Type B pancreatic cell (in vitro differentiated cells): ENCODE data around the gene PRELP. TPM values are rescaled to one million over a fixed set of nuclear protein-coding genes. Genes with fewer than 3 reads are reported as not detected.

ENCODE experiments used
- DNase-seq: peaks from one replicate; pipeline ENCODE4 v3.0.0; 2021; ENCODE audit warnings: mixed read lengths; ENCODE audit not compliant: unreplicated experiment; ENCODE audit errors: extremely low spot score
- H3K27ac Mint-ChIP-seq: 2 replicates; pipeline ENCODE4 v1.8.0; 2021; ENCODE audit warnings: mild to moderate bottlenecking, mixed read lengths
- H3K27me3 Mint-ChIP-seq: 2 replicates; pipeline ENCODE4 v1.8.0; 2021; ENCODE audit warnings: mixed read lengths
- H3K36me3 Mint-ChIP-seq: 2 replicates; pipeline ENCODE4 v1.8.0; 2021; ENCODE audit warnings: mixed read lengths
- H3K4me1 Mint-ChIP-seq: one replicate; pipeline ENCODE4 v1.8.0; 2021; ENCODE audit warnings: mixed read lengths; ENCODE audit not compliant: unreplicated experiment
- H3K4me3 Mint-ChIP-seq: 2 replicates; pipeline ENCODE4 v1.8.0; 2021; ENCODE audit warnings: mild to moderate bottlenecking, mixed read lengths
- H3K9me3 Mint-ChIP-seq: 2 replicates; pipeline ENCODE4 v1.8.0; 2021; ENCODE audit warnings: mixed read lengths
- CTCF ChIP-seq: fragments of 200-600 bp; sonication (generic); conservative IDR thresholded peaks from 2 replicates; pipeline ENCODE4 v1.5.0; 2021; ENCODE audit warnings: antibody characterized with exemption, mild to moderate bottlenecking
- total RNA-seq: library from RNA; stranded (reverse); gene quantifications from 2 replicates; pipeline ENCODE4 v1.2.1, GENCODE V29; 2021; ENCODE audit warnings: low replicate concordance

PRELP gene
- total RNA-seq, 1 donor from 2014 or later: 1.1 TPM

GRCh38 chr1:203518541-203518940 lies 42.9 kb downstream of the PRELP start:
- Mint-ChIP-seq H3K4me1 (peaks cover 82% of the 10 kb centered on the region), H3K36me3 (no peaks in the 10 kb centered on the region), H3K27ac (peak overlapping the region; percentile 77), H3K9me3 (no peaks in the 10 kb centered on the region), H3K27me3 (no peaks in the 10 kb centered on the region), H3K4me3 (peak overlapping the region; percentile 27)
- no peak for TF ChIP-seq CTCF
- DNase-seq: no peak

- no peaks in the 10 kb centered on the region for H3K27me3 Mint-ChIP-seq
- no peaks in the 10 kb centered on the region for H3K36me3 Mint-ChIP-seq
- H3K27ac Mint-ChIP-seq: peak overlapping the region; percentile 77
- no peak for TF ChIP-seq CTCF
- no peaks in the 10 kb centered on the region for H3K9me3 Mint-ChIP-seq
- H3K4me1 Mint-ChIP-seq: peaks cover 82% of the 10 kb centered on the region
- no peak for DNase-seq
- peak overlapping the region; percentile 27 for H3K4me3 Mint-ChIP-seq
Measured at GRCh38 chr1:203519053-203519840, 43.6 kb downstream of the PRELP start.

DNA sequence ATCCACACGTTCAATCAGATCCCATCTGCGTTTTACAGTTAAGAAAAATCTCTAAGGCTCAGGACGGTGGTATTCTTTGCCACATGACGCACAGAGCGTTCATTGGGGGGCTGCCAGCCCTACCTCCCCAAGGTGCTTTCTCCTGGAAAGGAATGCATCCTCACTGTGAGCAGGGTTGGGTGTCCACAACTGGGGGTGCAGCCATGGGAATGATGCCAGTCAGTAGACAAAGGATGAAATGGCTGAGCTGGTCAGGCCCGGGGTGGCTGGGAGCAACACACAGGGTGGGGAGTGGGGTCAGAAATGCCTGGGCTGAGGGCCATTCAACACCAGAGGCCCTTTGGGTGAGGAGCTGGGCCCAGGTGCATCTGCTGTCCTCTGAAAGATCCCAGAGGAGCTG lies 44.3 kb downstream of the PRELP start:
- H3K27me3 Mint-ChIP-seq: no peaks in the 10 kb centered on the region
- H3K27ac Mint-ChIP-seq: peak overlapping the region; percentile 77
- H3K36me3 Mint-ChIP-seq: no peaks in the 10 kb centered on the region
- TF ChIP-seq CTCF: no peak
- H3K4me3 Mint-ChIP-seq: no peak overlapping the region
- peaks cover 81% of the 10 kb centered on the region for H3K4me1 Mint-ChIP-seq
- no peak for DNase-seq
- no peaks in the 10 kb centered on the region for H3K9me3 Mint-ChIP-seq

DNA sequence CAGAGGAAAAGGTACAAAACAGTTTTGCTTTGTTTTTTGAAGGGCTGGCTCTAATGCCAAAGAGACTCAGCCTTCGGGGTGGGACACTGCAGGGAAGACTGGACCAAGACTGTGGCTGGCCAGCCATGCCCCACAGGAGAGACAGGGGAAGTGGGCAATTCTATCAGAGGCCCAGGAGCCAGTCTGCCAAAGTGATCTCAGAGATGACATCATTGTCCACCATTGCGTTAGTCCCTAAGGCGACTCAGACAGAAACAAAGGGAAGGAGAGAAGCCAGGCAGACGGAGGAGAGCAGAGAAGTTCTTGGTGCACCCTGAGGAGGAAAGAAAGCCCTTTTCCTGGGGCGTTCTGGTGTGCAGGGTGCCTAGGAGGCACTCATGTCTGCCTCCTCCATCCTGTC lies 44.7 kb downstream of the PRELP start:
- Mint-ChIP-seq H3K9me3 (no peaks in the 10 kb centered on the region), H3K36me3 (no peaks in the 10 kb centered on the region), H3K4me1 (peaks cover 80% of the 10 kb centered on the region), H3K4me3 (no peak overlapping the region), H3K27ac (peak overlapping the region; percentile 77), H3K27me3 (no peaks in the 10 kb centered on the region)
- DNase-seq: no peak
- TF ChIP-seq CTCF: no peak

GRCh38 chr1:203521074-203521794 lies 45.6 kb downstream of the PRELP start:
- no peaks in the 10 kb centered on the region for H3K27me3 Mint-ChIP-seq
- peak overlapping the region; percentile 68 for H3K27ac Mint-ChIP-seq
- no peaks in the 10 kb centered on the region for H3K36me3 Mint-ChIP-seq
- peaks cover 71% of the 10 kb centered on the region for H3K4me1 Mint-ChIP-seq
- no peak overlapping the region for H3K4me3 Mint-ChIP-seq
- no peak for DNase-seq
- TF ChIP-seq CTCF: no peak
- H3K9me3 Mint-ChIP-seq: no peaks in the 10 kb centered on the region
